ENCODE measurements around the gene CXCL17.
"Not testable (repeated sequence)": the region's sequence is repeated elsewhere in the genome, so short reads cannot be mapped to it uniquely, and the experiment has no call there.

Gene CXCL17

DNA sequence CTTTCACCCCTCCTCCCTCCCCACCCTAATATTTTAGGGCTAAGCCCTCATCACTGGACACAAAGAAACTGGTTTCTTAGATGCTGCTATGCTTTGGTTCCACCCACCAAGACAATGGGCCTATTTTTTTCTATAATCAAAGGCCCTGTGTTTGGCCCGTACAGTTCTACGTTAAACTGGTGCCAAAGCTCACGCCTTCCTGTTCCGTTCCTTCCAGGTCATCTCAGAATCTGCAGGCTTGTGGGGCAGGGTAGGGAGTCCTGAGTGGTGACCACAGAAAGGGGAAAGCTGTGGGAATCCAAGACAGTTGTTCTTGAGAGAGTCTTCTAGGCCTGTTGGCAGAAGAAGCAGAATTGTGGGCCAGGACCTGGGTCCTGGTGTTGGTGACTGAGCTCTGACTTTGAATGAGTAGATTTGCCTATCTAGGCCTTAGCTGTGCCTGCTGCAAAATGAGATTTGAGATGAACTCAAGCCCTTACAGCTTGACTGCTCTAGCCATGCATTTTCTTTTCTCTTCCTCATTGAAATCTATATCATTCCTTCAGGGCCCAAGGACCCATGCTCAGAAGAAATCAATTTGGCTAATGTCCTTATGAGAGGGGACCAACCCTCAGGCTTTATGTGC, 19.1 kb upstream of the CXCL17 start:
- DNase-seq: no peak

- DNase-seq: not testable (repeated sequence)
These were observed 18.5 kb upstream of the CXCL17 start for GRCh38 chr19:42461231-42461630.

DNA sequence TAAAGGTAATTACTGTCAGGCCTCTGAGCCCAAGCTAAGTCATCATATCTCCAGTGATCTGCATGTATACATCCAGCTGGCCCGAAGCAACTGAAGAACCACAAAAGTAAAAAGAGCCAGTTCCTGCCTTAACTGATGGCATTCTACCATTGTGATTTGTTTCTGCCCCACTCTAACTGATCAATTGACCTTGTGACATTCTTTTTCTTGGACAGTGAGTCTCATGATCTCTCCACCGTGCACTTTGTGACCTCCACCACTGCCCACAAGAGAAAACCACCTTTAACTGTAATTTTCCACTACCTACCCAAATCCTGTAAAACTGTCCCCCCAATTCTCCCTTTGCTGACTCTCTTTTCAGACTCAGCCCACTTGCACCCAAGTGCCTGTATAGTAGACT, 17.2 kb upstream of the CXCL17 start:
- no peak for DNase-seq

DNA sequence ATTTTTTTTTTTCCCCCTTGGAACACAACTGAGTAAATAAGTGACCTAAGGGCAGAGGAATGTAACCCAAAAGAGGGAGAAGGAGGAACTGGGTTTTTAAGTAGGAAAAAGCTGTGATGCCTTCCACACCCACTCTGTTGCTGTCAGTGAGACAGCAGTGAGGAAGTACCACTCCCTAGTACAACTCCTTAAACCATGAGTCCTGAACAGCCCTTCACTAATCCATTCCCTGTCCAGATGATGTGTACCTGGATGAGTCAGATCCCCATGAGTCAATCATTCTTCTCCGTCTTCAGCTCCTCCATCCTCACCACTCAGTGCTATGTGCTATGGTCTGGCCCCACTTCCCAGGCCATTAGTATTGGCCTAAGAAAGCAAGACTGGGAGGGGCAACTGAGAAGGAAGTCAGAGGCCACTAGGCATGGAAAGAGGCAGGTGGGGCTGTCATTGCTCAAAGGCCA, 12.9 kb upstream of the CXCL17 start:
- DNase-seq: no peak

DNA sequence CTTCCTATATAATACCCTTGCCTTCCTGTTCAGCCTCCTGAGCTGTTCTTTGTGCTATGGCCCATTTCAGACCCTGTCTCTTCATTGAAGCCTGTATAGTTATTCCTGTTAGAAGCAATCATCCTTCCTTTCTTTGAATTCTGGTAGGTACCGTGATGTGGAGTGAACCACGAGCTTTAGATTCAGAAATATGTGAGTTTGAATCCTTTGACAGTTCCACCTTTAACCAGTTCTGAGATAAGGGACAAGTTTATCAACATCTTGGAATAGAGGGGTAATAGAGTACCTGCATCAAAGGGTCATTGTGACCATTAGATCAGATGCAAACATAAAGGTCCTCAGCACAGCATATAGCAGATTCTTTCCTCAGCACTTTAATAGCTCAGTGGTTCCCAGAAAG, 12.3 kb upstream of the CXCL17 start:
- DNase-seq: no peak

GRCh38 chr19:42452590-42452989, 9.8 kb upstream of the CXCL17 start:
- DNase-seq: no peak

GRCh38 chr19:42450314-42450934, 7.7 kb upstream of the CXCL17 start:
- peak; percentile 71 for DNase-seq

DNA sequence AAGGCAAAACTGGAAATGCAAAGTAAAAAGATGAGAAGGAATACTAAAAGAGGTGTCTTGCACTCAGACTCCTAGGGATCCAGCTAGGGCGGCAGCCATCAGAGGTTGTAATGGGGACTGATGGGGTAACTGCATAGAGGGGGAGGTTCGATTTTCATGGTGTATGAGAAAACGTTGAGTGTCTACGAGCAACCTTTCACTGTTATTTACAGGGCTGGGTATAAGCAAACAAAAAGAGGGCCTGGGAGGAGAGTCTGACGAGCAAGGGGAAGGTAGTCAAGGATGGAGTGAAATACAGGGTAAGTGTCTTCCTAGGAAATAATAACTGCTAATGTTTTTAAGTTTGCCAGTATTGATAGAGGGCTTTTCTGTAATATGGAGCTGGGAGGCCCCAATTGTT, 5.6 kb upstream of the CXCL17 start:
- DNase-seq: not testable (repeated sequence)

DNA sequence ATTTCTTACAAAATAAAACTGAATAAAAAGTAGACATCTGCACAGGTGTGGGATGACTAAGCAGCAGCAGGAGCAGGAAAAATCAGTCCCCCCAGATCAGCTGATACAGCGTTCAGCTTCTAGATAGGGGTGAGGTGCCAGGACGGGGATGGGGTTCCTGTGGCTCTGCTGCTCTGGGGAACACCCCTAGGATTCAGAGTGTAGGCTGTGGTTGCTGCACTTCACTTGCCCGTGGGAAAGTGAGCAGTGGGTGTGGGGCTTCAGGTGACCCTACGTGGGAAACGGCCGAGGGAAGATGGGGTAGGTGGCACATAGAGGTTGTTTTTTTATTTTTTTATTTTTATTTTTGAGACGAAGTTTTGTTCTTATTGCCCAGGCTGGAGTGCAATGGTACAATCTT, 3.2 kb upstream of the CXCL17 start:
- DNase-seq: no peak

GRCh38 chr19:42443944-42444398, 1.2 kb upstream of the CXCL17 start:
- DNase-seq: no peak

GRCh38 chr19:42441049-42441445, 1.7 kb downstream of the CXCL17 start:
- DNase-seq: no peak

GRCh38 chr19:42440357-42441048, 2.2 kb downstream of the CXCL17 start:
- DNase-seq: peak; percentile 81

DNA sequence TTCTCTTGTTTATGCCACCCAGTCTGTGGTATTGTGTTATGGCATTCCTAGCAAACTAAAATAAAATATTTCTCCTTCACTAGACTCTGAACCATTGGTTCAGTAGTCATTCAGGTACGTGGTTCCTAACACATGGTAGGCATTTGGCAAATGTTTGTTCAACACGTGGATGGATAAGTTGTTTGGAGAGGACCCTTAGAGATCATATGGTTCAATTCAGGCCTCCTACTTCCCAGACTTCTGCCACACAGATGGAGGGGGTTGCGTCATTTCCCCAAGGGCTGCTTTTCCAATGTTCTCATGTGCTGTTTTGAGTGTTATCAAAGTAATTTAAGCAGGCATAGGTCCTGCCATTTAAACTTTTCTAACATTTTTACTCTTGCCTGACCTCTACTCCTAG, 6.7 kb downstream of the CXCL17 start:
- DNase-seq: no peak

GRCh38 chr19:42435316-42435715, 7.4 kb downstream of the CXCL17 start:
- no peak for DNase-seq

DNA sequence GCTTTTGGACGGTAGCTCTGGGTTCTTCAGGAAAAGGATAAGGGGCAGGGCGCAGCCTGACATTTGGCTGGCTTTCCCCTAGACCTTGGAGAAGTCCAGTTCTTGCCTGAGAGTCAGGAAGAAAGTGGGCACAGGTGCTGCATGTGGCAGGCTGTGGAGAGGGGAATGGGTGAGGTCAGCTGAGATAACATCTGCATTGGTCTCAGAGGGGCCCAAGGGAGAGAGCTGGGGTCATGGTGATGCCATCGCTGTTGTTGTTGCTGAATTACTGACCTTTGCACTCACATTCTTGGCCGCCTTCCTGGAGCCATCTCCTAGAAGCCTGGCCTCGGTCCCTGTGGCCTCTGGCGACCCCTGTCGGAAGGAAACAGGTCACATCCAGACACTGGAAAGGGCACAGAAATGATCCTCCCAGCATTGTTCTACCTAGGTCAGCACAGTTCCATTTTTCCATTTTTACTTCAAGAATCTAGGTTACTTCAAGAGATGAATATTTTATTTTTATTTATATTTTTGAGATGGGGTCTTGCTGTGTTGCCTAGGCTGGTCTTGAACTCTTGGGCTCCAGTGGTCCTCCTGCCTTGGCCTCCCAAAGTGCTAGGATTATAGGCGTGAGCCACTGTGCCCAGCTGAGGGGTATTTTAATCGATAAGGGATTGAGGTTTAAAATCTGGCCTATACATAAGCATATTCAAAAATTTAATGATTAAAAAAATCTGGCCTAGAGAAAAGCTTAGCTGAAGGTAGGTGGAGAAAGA, 9.1 kb downstream of the CXCL17 start:
- peak; percentile 66 for DNase-seq

GRCh38 chr19:42431486-42431885, 11.3 kb downstream of the CXCL17 start:
- DNase-seq: no peak

- DNase-seq: no peak
These were observed 14.1 kb downstream of the CXCL17 start for GRCh38 chr19:42428676-42429075.

GRCh38 chr19:42427313-42427712, 15.4 kb downstream of the CXCL17 start, which contains the start of gene LIPE:
LIPE (minus strand) TSS chr19:42427388; CDS start chr19:42427149, 239 bp downstream.
- no peak for DNase-seq

GRCh38 chr19:42426643-42427042, 16.1 kb downstream of the CXCL17 start:
- DNase-seq: no peak

DNA sequence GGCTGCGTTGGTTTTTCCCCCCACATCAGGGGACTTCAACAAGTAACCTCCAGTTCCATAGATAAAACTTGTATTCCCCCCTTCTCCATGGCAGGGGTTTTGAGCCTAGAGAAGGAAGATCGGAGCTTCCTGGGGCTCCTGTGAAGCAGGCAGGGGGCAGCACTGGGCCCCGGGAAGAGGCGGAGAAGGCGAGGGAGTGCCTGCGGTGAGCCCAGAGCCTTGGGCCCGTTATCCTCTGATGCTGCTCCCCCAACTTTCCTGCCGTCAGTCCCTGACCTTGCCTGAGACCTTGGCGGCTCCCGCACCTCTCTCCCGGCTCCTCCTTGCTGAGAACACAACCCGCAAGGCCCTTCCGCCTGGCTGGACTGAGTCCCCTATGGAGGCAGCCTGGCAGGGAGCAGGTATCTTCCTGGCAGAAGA, 18.0 kb downstream of the CXCL17 start:
- DNase-seq: no peak

GRCh38 chr19:42424345-42424707, 18.4 kb downstream of the CXCL17 start:
- no peak for DNase-seq

DNA sequence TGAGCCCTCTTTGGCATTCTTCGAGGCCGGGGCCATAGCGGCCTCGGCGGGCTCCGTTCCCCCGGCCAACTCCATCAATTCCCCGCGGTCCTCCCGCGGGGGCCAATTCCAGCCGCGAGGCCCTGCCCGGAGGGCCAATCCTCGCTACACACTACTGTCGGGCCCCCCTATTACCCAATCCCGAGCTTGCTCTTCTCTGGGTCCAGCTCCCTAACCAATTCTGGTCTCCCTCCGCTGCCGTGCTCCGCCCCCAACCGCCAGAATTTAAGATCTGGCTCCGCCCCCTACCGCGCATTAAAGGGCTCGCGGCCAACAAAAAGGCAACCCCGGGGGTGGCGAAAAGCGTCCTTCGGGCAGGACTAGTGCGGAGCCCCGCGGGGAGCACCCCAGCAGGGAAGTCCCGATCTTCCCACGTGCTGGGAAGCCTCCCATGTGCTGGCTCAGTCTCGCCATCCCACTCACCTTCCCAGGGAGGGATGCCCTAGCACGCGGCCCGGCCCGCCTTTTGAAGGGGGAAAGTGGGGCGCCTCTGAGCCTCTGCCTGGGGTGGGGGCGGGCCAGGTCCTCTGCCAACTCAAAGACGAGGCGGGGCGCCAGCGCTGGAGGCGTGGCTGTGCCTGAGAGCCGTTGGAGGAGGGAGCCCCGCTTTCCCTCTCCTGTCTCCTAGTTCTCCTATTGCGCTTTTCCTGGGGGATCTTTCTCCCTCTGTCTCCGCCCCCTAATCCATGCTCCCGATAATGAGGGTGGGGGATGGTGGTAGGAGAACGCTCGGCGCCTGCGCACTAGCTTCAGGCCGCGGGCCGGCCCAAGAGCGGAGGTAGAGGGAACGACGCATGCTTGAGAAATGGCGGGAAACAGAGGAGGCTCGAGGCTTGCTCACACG, 19.0 kb downstream of the CXCL17 start:
- peak; percentile 94 for DNase-seq

All from activated CD8-positive, alpha-beta memory T cell treated with anti-CD3 and anti-CD28 coated beads, Interleukin-2, amount 50 U/mL, for 4 hours (primary cell).